GM12878 (cell line): ENCODE results near the gene XPO5. TPM values are rescaled to one million over a fixed set of nuclear protein-coding genes. Genes with fewer than 3 reads are reported as not detected.

Experiments
- ATAC-seq: fragments of 200-7000 bp; cut with Tn5 transposase; 3 replicates; pipeline ENCODE4 v1.9.1; 2020; ENCODE audit warnings: mild to moderate bottlenecking, moderate library complexity
- BruUV-seq: library from RNA; stranded (reverse); fragments of 400-500 nt; replicated peaks from 2 replicates; lab custom pipeline; 2021; lab: Mats Ljungman, UMichigan
- CTCF ChIA-PET: fragments of 300-600 bp; sonication (Branson Sonifier 250); formaldehyde crosslinking; extraction: SDS; loops from one replicate; lab custom pipeline; 2021; ENCODE audit warnings: inconsistent platforms; lab: Yijun Ruan, JAX
- POLR2A ChIA-PET: fragments of 350-600 bp; formaldehyde crosslinking; extraction: SDS; loops from one replicate; lab custom pipeline; 2021; ENCODE audit warnings: inconsistent platforms; lab: Charles Lee
- RAD21 ChIA-PET: fragments of 300-600 bp; sonication (Branson Sonifier 250); formaldehyde crosslinking; loops from one replicate; lab custom pipeline; 2023; ENCODE audit warnings: antibody characterized with exemption; ENCODE audit not compliant: unreplicated experiment; lab: Charles Lee
- SMC1A ChIA-PET: fragments of 300-600 bp; sonication (Branson Sonifier 250); formaldehyde crosslinking; loops from one replicate; lab custom pipeline; 2023; ENCODE audit not compliant: unreplicated experiment, uncharacterized antibody; lab: Charles Lee
- DNase-seq: peaks from one replicate; pipeline ENCODE4 v3.0.0-alpha.2; 2011; ENCODE audit warnings: low read depth, low spot score
- FAIRE-seq: peaks from 3 replicates; lab custom pipeline; 2011; peaks lifted over from hg19 to GRCh38; lab: Jason Lieb, UNC
- H2AFZ ChIP-seq: 2 replicates; pipeline ENCODE4 v1.6.0; 2011; ENCODE audit warnings: low read depth, low read length, control low read depth; ENCODE audit not compliant: control insufficient read depth
- H3K27ac ChIP-seq: 2 replicates; pipeline ENCODE4 v1.5.1; 2011; ENCODE audit warnings: control low read depth; ENCODE audit not compliant: control insufficient read depth, insufficient read depth
- H3K27me3 ChIP-seq, 2 experiments: replicated peaks in 1 of 2; 2 replicates each; pipeline versions ENCODE4 v1.6.0 to v1.6.1; 2011; ENCODE audit warnings: low read length in 1 of 2; ENCODE audit not compliant: control insufficient read depth in 2 of 2, insufficient read depth in 2 of 2
- H3K36me3 ChIP-seq, 2 experiments: 2 replicates each; pipeline ENCODE4 v1.5.1; 2011; ENCODE audit warnings: low read length in 1 of 2; ENCODE audit not compliant: control insufficient read depth in 2 of 2, insufficient read depth in 2 of 2
- H3K4me1 ChIP-seq: 2 replicates; pipeline ENCODE4 v1.6.1; 2011; ENCODE audit warnings: mild to moderate bottlenecking, low read length, moderate library complexity, mixed read lengths; ENCODE audit not compliant: control insufficient read depth, insufficient read depth
- H3K4me2 ChIP-seq: 2 replicates; pipeline ENCODE4 v1.6.0; 2011; ENCODE audit warnings: control low read depth; ENCODE audit not compliant: control insufficient read depth, insufficient read depth
- H3K4me3 ChIP-seq: fragments of 200-600 bp; sonication (generic); 2 replicates; pipeline ENCODE4 v1.5.1; 2016
- H3K79me2 ChIP-seq: 2 replicates; pipeline ENCODE4 v1.6.0; 2011; ENCODE audit warnings: low read length; ENCODE audit not compliant: control insufficient read depth, insufficient read depth
- H3K9ac ChIP-seq: 2 replicates; pipeline ENCODE4 v1.8.0; 2011; ENCODE audit warnings: low read length, control low read depth, mixed read lengths; ENCODE audit not compliant: control insufficient read depth, insufficient read depth
- H3K9me3 ChIP-seq: replicated peaks from 3 replicates; pipeline ENCODE4 v1.5.1; 2011; ENCODE audit warnings: mild to moderate bottlenecking, low read length; ENCODE audit not compliant: control insufficient read depth, insufficient read depth
- H4K20me1 ChIP-seq: 2 replicates; pipeline ENCODE4 v1.6.0; 2011; ENCODE audit not compliant: control insufficient read depth, insufficient read depth
- BHLHE40 ChIP-seq, 2 experiments: fragments of 450-650 bp in 1 of 2; IDR thresholded peaks; 2 replicates each; pipeline ENCODE4 v1.6.1; 2011 to 2017; ENCODE audit warnings: low read depth in 2 of 2, borderline replicate concordance in 1 of 2, improper control_type of control experiment in 1 of 2, low read length in 1 of 2, mild to moderate bottlenecking in 1 of 2
- HDAC6 ChIP-seq: fragments of 200-600 bp; sonication (generic); IDR thresholded peaks from one replicate; pipeline ENCODE4 v1.8.0; 2017; ENCODE audit warnings: antibody characterized with exemption; ENCODE audit not compliant: unreplicated experiment
- IRF4 ChIP-seq: IDR thresholded peaks from 2 replicates; pipeline ENCODE4 v1.6.1; 2011; ENCODE audit warnings: low read depth, low read length
- KLF5 ChIP-seq: fragments of 450-650 bp; IDR thresholded peaks from 2 replicates; pipeline ENCODE4 v1.6.1; 2014; ENCODE audit warnings: mild to moderate bottlenecking; ENCODE audit not compliant: partially characterized antibody
- NRF1 ChIP-seq: conservative IDR thresholded peaks from 2 replicates; pipeline ENCODE4 v1.6.1; 2011; ENCODE audit warnings: mild to moderate bottlenecking, low read depth, low read length, improper control_type of control experiment
- STAT1 ChIP-seq: fragments of 450-650 bp; conservative IDR thresholded peaks from 2 replicates; pipeline ENCODE4 v1.6.1; 2014; ENCODE audit warnings: antibody characterized with exemption, mild to moderate bottlenecking
- ZBED1 ChIP-seq: IDR thresholded peaks from 2 replicates; pipeline ENCODE4 v1.6.1; 2016; ENCODE audit warnings: borderline replicate concordance
- ZNF687 ChIP-seq: fragments of 450-650 bp; IDR thresholded peaks from 2 replicates; pipeline ENCODE4 v1.6.1; 2017; ENCODE audit warnings: mild to moderate bottlenecking, moderate library complexity
- WGBS: methylation state at CpG from one replicate; pipeline ENCODE4 v1.1.6; 2016; ENCODE audit warnings: low lambda C conversion rate; ENCODE audit not compliant: insufficient replicate concordance, insufficient coverage; ENCODE audit errors: missing lambda C conversion rate; 5-methylcytosine and 5-hydroxymethylcytosine counted together
- in situ Hi-C: fragments of 300-500 bp; cut with MboI; formaldehyde crosslinking; loops from 9 replicates; pipeline ENCODE4 v1.14.3; 2018; ENCODE audit warnings: mixed read lengths
- intact Hi-C: fragments of 100-400 bp; cut with micrococcal nuclease; formaldehyde crosslinking; loops from one replicate; pipeline ENCODE4 v1.14.2; 2022; ENCODE audit not compliant: unreplicated experiment
- polyA plus RNA-seq, 11 experiments: library from polyadenylated mRNA; depleted of rRNA in 4 of 11; unstranded in 6 of 11; stranded (reverse) in 5 of 11; fragments of >200 nt; fragmentation: Nextera tagmentation in 4 of 11; fragmentation: Illumina TruSeq in 1 of 11; extraction: Ambion mirVana in 4 of 11; extraction: Trizol in 1 of 11; gene quantifications; 1 replicate in 1 of 11; 2 replicates in 10 of 11; pipeline versions ENCODE4 v1.2.1 to v1.2.3, GENCODE V29; 2011 to 2016; ENCODE audit warnings: inconsistent platforms in 2 of 11, missing spikeins in 2 of 11, low read depth in 1 of 11
- total RNA-seq, 4 experiments: library from RNA; depleted of rRNA in 3 of 4; stranded (reverse); fragments of >200 nt in 3 of 4; fragmentation: Illumina TruSeq in 1 of 4; extraction: Trizol in 1 of 4; gene quantifications; 2 replicates each; pipeline versions ENCODE4 v1.2.1 to v1.2.3, GENCODE V29; 2013 to 2021

XPO5 gene
- total and polyA plus RNA-seq, 10 of the 15 experiments (the other 5 are each of a cell fraction or from before 2014, with no cell fraction given), result 11.3 to 76.0 (median 41.6) TPM

- no peak overlapping the region for H3K4me3 ChIP-seq
- H4K20me1 ChIP-seq, result no peaks in the 10 kb centered on the region
- WGBS, result 70% methylated on average over 4 of the region's 4 CpGs
- H3K9ac ChIP-seq, result no peak overlapping the region
- ChIA-PET CTCF (interaction anchor here (1.2 kb wide), 1 partner anchor 116 kb away, joined by 4 read pairs; no protein-coding TSS in a partner anchor), SMC1A (no interaction called here), POLR2A (interaction anchor here (0.5 to 1.3 kb wide), 4 partner anchors 46 to 754 kb away, joined by 3 to 5 read pairs (median 3); no protein-coding TSS in a partner anchor), RAD21 (interaction anchor here (0.6 to 1.4 kb wide), 3 partner anchors 33 to 508 kb away, joined by 3 read pairs; no protein-coding TSS in a partner anchor)
- no peak overlapping the region for H3K27ac ChIP-seq
- H3K79me2 ChIP-seq, result no peaks in the 10 kb centered on the region
- no peaks in the 10 kb centered on the region for H3K9me3 ChIP-seq
- H3K4me2 ChIP-seq, result no peak overlapping the region
- in situ Hi-C loops, result no loop called here
- BruUV-seq, result no TSS peak
- TF ChIP-seq ZBED1 (no peak), IRF4 (no peak), ZNF687 (no peak), BHLHE40 (IDR thresholded peaks at IDR 0.05; ENCODE audit: borderline replicate concordance in 1 of 2, low read depth in 2 of 2, low read length in 1 of 2) (no peak), HDAC6 (no peak), NRF1 (no peak), STAT1 (no peak), KLF5 (no peak)
- FAIRE-seq (no peak), DNase-seq (no peak), ATAC-seq (no peak)
- no peaks in the 10 kb centered on the region for H3K27me3 ChIP-seq
- intact Hi-C loops, result no loop called here
- no peak overlapping the region for H2AFZ ChIP-seq
- no peaks in the 10 kb centered on the region for H3K4me1 ChIP-seq
- H3K36me3 ChIP-seq, result peaks cover 14 to 29% of the 10 kb centered on the region in 2 experiments; a peak in 3 of 4 replicates
These were observed 73.2 kb downstream of the XPO5 start for GRCh38 chr6:43502666-43503065.
